RPMI8226 (cell line): ENCODE data around the gene RBP5.

Experiments used
- DNase-seq: peaks from one replicate; pipeline ENCODE4 v3.0.0-alpha.2; 2015

Gene RBP5

GRCh38 chr12:7128681-7129286, at the start of gene RBP5:
TSS of gene RBP5 (minus strand) at chr12:7128889. CDS start at chr12:7128775, 114 bp downstream.
- no peak for DNase-seq

DNA sequence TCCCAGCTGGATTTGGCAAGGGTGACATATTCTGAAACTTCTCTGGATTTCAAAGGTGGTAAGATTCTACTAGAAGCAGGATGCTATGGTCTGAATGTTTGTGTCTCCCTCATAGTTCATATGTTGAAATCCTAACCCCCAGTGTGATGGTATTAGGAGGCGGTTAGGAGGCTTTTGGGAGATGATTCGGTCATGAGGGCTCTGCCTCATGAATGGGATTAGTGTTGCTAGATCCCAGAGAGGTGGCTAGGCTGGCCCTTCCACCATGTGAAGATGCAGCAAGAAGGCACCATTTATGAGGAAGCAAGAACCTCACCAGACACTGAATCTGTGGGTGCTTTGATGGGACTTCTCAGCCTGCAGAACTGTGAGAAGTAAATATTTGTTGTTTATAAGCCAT, 49.8 kb upstream of the RBP5 start:
- no peak for DNase-seq

DNA sequence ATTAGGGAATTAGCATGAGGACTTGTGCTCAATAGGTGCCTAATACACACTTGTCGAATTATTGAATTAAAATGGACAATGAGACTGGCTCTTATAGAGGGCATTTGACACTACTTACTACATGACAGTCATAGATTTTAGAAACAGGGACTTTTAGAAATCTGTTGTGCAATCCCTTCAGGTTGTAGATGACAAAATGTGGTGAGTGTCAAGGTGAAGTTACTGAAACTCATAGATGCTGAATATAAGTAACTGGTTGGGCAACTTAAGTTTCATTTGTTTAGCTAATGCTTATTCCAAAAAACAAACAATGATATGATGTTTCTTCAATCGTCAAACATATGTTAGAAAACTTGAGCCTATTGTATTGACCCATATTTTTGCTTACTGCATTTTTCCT, 47.9 kb upstream of the RBP5 start:
- DNase-seq = no peak

GRCh38 chr12:7175493-7175892, 46.8 kb upstream of the RBP5 start:
- no peak for DNase-seq

- no peak for DNase-seq
Observed at GRCh38 chr12:7171854-7172253, 43.2 kb upstream of the RBP5 start.

DNA sequence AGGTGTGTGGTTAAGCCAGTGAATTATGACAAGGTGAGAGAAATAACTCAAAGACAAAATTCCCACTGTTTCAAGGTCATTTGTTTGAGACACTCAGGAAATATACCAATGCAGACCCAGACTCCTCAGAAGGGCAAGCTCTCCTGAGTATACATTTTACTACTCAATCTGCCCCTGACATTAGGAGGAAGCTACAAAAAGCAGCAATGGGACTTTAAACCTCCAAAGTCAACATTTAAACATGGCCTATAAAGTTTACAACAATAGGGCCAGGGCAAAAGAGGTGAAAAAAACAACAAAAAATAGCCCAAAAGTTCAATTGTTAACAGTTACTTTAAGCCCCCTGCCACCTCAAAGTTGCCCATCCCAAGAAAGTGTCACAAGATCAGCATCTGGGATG, 41.3 kb upstream of the RBP5 start:
- DNase-seq = no peak

DNA sequence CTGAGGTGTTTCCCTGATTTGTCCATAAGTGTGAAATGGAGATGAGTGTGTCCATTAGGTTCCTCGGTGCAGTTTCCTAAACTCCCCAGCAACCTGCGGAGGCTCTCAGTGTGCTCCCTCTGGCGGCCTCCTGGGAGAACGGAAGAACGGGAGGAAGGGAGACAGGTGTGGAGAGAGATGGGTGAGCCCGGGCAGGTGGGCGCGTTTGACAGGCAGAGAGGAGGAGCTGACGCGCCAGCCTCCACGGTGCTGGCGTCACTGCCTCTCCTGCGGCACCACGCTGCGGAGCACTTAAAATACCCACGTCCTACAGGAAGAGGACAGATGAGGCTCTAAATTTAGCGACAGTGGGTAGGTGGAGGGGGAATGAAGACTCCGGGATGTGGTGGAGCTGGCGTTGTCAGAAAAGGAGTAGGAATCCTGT, 34.0 kb upstream of the RBP5 start:
- peak; percentile 54 for DNase-seq

DNA sequence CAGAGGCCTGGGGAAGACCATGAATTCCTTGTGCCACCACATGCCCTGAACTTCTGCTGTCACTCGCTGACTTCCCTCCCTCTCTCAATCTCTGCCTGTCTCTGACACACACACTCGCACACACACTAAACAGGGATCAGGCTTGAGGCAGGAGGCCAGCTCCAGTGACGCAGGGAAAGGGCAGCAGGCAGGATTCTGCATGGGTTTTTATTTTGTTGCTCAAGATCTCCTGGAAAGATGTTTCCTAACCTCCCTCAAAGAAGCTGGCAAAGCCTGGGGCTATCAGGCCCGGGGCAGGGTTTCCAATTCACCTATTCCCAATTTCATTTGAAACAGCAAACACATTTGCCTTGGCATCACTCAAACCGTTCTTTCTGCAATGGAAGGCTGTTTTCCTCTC, 33.1 kb upstream of the RBP5 start:
- DNase-seq = no peak

GRCh38 chr12:7161327-7161726, 32.6 kb upstream of the RBP5 start:
- DNase-seq = no peak

- no peak for DNase-seq
Observed at GRCh38 chr12:7160183-7160582, 31.5 kb upstream of the RBP5 start.

DNA sequence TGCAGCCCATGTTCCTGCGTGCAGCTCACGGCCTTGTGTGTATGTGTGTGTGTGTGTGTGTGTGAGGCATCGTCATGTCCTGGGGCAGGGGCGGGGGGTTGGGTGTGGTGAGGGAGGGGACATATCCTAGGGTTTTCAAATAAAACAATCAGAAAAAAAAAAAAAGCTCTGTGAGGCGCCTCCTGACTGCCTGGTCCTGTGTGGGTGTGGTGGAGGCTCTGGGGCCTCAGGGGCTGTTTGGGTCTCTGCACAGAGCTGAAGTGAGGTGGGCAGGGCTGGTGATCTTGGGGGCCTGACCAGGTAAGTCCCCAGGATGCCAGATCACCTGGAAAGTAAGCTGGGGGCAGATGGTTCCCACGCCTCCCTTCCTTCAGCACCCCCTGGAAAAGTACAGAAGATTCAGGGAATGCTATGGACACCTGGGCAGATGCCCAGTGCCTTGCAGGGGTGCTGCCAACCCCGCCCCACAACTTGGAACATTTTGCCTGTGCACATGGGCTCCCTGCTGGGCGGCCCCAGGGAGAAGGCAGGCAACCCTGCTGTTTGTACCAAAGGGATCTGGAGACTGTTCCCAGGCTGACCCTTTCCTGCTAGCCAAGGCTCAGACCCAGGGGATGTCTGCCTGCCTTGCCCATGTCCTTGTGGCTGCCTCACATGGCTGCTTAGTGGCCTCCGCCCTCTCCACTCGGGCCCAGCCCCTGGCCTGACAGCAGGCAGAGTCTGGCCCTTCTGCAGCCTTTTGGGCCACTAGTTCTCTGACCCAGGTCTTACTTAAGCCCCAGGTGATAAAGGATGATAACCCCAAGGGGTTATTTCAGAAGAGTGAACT, 30.3 kb upstream of the RBP5 start:
- no peak for DNase-seq

DNA sequence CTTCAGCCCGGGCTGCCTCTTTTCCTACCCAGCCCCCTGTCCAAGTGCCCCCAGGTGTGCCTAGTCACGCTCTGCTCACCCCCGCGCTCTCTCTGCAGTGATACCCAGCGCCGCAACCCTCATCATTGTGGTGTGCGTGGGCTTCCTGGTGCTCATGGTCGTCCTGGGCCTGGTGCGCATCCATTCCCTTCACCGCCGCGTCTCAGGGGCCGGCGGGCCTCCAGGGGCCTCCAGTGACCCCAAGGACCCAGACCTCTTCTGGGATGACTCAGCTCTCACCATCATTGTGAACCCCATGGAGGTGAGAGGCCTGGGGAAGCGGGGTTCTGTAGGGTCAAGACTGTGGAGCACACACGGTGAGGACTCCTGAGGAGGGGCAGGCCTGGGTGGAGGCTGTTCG, 28.7 kb upstream of the RBP5 start:
- DNase-seq = no peak

DNA sequence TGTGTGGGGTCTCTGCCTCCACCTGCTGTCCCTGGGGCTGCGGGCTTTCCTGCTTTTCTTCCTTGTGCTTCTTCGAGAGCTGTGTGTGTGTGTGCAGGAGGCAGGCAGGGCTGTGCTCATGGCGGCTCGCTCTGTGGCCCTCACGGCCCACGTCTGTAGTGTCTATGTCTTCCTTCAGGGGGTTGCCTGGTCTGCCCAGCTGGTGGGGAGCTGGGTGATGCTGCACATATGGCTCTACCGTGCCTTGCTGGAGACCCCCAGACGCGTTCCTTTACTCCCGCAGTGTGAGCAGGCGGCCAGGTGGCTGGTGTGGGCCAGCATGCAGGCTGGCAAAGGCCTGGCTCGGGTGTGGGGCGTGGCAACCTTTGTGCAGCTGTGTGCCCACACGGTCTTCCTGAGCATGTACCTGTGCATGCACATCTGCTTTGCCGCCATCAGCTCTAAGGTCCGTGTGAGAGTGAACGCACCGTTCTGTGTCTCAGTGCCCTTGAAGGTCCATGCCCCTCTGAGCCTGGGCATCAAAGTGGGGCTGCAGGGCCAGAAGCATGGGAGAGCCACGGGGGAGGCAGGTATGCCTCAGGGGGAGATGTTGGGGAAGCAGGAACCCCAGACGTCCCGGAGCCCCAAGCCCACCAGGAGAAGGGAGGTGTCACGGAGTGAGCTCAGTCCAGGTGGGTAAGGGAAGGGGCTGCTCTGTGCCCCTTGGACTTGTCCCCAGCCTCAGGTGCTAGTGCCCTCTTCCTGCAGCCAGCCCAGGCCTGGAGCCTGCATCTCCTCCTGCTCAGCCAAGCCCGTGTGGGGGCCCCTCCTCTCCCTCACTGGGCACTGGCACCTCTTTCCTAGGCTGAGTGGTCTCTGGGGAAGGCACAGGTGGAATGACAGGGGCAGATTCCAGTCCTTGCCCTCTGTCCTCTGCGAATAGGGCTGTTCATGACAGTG, 27.8 kb upstream of the RBP5 start:
- DNase-seq = no peak

GRCh38 chr12:7155471-7156034, 26.9 kb upstream of the RBP5 start:
- DNase-seq = no peak

- DNase-seq = no peak
Observed at GRCh38 chr12:7154901-7155470, 26.3 kb upstream of the RBP5 start.

GRCh38 chr12:7154042-7154441, 25.4 kb upstream of the RBP5 start:
- no peak for DNase-seq

DNA sequence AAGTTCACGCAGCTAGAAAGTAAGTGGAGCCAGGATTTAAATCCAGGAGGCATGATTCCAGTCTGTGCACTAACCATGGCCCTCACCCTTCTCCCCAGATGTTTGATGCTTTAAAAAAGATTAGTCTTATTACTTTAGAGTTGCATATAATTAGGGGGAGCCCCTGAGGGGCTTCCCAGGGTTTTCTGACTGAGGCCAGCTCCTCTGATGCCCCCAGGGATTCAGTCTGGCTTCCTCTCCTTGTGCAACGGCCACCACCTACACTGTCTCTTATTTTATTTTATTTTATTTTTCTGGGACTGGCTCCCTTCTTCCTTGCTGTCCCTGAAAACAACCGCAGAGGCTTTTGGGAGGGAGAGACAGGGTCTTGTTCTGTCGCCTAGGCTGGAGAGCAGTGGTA, 24.1 kb upstream of the RBP5 start:
- DNase-seq = no peak

- DNase-seq = no peak
Observed at GRCh38 chr12:7151532-7151931, 22.8 kb upstream of the RBP5 start.

DNA sequence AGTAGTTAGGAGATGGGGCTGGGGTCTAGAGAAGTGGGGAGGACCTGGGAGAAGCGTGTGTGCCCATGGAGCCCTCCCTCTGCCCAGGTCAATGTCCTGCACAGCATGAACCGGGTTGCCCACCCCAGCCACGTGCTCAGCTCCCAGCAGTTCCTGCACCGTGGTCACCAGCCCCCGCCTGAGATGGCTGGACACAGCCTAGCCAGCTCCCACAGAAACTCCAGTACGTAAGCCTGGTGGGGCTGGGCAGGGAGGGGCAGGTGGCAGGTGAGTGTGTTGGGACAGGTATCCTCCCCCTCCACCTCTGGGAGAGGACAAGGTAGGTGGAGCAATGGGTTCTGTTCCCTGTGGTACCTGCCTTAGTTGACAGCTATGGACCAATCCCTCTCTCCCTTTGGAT, 22.2 kb upstream of the RBP5 start:
- DNase-seq = no peak

GRCh38 chr12:7150356-7150755, 21.7 kb upstream of the RBP5 start:
- no peak for DNase-seq

DNA sequence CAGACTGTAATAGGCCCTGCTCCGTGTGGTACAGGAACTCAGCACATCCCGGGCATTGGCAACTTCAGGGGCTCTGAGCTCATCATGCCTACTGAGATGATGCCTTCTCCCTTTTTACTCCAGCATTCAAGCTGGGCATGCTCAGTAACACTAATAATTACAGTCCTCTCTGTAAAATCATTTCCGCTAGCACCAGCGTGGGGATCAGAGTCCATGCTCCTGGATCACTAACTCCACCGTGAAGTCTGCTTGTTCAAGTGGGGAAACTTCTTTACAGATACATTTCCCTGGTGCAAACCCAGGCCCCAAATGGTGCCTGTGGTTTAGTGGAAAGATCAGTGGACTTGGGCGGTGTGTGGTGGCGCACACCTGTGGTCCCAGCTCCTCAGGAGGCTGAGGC, 18.2 kb upstream of the RBP5 start:
- DNase-seq = no peak

DNA sequence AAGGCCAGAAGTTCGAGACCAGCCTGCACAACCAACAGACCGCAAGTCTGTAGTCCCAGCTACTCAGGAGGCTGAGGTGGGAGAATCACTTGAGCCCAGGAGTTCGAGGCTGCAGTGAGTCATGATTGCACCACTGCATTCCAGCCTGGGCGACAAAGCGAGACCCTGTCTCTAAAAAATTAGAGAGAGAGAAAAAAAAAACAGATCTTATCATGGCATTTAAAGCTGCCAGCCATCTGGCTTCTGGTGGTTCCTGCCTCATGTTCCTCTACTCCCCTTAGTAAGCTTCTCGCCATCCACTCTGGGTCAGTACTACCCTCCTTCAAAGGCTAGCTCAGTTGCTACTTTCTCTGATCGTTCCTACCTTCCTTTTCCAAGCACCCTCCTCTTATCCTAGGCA, 17.5 kb upstream of the RBP5 start:
- no peak for DNase-seq

DNA sequence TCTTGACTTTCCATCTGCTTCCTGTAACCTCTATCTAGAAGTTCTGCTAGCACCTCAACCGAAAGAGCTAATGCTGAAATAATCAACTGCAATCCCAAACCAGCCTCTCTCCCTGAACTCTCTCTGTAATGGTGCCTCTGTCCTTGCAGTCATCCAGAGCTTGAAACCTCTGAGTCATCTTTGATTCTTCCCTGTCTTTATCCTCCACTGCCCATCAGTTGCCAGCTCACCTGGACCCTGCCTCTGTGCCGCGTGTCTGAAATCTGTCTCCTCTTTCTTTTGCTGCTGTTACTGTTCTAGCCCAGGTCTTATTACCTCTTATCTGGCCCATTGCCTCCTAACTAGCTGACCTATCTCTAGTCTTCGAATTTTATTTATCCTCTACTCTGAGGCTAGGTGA, 17.0 kb upstream of the RBP5 start:
- DNase-seq = no peak
